NCI-H526 treated with DMSO at 0.1 percent for 48 hours (cell line): ENCODE measurements around the gene SLC28A3.
"Not testable (repeated sequence)": the region's sequence is repeated elsewhere in the genome, so short reads cannot be mapped to it uniquely, and the experiment has no call there.

Experiments used
- DNase-seq: peaks from one replicate; lab custom pipeline; 2025; lab: John Stamatoyannopoulos, UW

SLC28A3 gene, protein sequence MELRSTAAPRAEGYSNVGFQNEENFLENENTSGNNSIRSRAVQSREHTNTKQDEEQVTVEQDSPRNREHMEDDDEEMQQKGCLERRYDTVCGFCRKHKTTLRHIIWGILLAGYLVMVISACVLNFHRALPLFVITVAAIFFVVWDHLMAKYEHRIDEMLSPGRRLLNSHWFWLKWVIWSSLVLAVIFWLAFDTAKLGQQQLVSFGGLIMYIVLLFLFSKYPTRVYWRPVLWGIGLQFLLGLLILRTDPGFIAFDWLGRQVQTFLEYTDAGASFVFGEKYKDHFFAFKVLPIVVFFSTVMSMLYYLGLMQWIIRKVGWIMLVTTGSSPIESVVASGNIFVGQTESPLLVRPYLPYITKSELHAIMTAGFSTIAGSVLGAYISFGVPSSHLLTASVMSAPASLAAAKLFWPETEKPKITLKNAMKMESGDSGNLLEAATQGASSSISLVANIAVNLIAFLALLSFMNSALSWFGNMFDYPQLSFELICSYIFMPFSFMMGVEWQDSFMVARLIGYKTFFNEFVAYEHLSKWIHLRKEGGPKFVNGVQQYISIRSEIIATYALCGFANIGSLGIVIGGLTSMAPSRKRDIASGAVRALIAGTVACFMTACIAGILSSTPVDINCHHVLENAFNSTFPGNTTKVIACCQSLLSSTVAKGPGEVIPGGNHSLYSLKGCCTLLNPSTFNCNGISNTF

DNA sequence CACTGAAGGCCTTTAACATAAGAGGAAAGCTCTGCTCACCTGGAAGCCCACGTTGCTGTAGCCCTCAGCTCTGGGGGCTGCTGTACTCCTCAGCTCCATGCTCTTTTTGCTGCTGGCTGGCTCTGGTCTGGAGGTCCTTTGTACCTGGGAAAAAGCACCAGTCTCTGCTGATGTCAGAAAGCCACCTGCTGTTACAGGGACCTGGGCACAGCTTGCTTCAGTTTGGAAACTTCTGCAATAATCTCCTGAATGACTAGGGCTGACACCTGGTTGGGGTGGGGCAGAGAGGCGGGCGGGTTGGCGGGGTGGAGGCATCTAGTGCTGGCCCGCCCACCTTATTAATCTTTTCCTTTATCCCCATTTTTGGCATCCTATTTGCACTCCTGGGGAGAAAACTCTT, at the start of gene SLC28A3:
SLC28A3 (minus strand) TSS at position 224 of the 400 bp plus-strand sequence; CDS start at position 99, 125 bp downstream.
- DNase-seq = no peak

- DNase-seq = not testable (repeated sequence)
These were observed 49.7 kb upstream of the SLC28A3 start for GRCh38 chr9:84390254-84390653.

DNA sequence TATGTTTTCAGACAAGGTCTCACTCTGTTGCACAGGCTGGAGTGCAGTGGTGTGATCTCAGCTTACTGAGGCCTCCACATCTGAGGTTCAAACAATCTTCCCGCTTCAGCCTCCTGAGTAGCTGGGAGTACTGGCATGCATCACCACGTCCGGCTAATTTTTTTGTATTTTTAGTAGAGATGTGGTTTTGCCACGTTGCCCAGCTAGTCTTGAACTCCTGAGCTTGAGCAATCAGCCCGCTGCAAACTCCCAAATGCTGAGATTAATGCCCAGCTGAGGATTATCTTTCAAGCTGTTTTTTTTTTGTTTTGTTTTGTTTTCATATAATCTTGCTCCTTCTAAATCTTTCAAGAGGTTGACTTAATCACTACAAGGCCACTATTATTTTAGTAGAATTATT, 47.3 kb upstream of the SLC28A3 start:
- DNase-seq = no peak

DNA sequence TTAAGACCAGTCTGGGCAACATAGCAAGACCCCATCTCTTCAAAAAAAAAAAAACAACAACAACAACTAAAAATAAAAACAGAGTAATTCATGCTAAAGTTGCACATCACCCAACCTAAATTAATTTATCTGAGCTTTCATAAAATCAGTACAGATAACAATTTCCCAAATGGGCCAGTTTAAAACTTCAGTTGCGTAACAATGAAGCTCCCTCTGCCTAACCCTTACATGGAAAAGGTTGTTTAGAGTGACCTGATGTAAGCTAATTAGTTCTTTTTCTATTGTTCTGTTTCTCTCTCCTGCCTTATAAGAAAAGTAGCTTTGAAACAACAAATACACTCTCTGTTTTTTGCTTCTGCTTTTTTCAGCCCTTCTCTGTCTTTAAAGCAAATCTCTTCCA, 46.2 kb upstream of the SLC28A3 start:
- no peak for DNase-seq

DNA sequence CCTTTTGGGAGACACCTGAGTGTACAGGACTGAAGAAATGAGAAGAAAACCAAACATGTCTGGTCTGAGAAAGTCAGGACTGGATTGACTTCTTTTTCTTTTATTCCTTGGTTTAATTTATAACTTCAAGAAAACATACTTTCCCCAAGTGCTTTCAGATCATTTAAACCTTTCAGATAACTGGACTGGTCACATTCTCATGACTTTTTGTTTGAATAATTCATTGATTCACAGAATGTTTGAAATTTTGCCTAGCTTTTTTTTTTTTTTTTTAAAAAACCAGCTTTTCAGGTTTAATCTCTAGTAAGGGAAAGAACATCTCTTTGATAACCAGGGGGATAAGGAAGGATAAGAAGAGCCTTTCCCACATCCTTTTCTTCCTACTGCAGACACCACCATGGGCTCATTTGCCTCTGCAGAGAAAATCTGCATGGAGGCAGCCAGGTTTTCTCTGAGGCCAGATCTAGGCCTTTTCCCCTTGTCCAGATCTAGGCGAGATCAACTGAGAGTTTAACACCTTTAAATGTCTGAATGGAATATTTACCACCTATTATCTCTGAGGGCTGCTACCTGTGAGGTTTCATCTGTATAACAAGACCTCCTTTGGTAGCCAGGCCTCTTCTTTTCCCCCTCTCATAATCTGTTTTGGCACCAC, 45.0 kb upstream of the SLC28A3 start:
- no peak for DNase-seq

GRCh38 chr9:84384617-84385016, 44.1 kb upstream of the SLC28A3 start:
- DNase-seq = no peak

DNA sequence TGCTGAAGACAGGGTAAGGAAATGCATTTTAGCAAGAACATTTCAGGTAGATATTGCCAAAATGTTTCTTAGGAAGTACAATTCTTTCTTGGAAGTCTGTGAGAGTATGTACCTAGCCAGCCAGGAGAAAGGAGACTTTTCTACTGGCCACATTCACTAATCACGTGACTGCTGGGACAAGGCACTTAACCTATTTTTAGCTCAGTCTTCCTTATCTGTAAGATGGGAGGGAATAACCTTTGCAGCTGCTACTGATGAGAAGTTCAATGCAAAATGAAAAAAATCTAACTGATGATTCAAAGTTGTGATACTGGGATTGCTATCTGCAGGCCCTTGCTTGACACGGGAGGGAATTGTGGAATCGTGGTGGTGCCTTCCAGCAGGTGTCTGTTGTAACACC, 42.6 kb upstream of the SLC28A3 start:
- DNase-seq = no peak

GRCh38 chr9:84382720-84383119, 42.2 kb upstream of the SLC28A3 start:
- no peak for DNase-seq

DNA sequence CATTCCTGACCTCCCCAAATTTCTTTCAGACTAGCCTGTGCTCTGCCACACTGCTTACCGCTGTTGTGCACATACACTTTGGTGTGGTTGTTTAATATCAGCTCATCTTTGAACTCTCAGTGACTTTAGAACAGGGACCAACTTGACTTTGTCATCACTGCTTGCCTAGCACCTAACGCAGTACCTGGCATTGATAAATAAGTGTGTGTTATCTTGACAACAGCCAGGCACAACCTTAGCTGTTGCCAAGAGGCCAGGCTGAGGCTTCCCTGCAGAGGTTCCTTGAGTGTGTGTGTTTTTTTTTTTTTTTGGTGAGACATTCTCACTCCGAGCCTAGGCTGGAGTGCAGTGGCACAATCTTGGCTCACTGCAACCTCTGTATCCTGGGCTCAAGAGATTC, 41.0 kb upstream of the SLC28A3 start:
- no peak for DNase-seq

DNA sequence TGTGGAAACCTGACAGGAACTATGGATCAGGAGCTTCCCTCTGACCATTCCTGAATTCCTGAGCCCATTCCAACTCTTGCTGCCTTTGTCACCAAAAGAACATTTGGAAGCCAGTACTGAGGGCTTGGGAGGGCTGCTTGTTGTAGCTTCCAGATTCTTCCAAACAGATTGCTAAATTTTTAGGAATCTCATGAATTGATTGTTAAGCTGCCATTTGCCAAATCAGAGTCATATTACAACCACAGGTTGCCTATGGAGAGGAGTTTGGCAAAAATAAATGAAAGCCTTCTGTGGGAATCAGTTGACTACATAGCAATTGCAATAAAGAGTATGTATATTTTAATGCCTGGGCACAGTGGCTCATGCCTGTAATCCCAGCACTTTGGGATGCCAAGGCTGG, 39.2 kb upstream of the SLC28A3 start:
- DNase-seq = no peak

- no peak for DNase-seq
These were observed 35.4 kb upstream of the SLC28A3 start for GRCh38 chr9:84375954-84376353.

DNA sequence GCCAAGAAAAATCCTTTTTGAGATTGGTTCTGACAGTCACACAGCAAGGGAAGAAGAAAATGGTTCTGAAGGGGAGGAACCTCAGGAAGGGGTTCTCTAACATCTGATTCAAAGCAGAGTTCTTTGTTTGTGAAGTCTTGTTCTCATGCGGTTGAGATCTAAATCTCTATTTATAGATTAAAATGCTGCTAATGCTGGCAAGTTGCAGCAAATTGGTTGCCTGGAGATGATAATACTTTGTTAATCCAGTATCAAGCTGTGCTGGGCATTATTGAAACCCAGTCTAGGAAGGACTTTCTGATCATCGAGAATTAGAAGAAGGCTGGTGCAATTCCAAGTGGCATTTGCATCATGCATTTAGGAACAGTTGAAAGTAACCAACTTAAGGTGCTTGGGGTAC, 34.0 kb upstream of the SLC28A3 start:
- no peak for DNase-seq

DNA sequence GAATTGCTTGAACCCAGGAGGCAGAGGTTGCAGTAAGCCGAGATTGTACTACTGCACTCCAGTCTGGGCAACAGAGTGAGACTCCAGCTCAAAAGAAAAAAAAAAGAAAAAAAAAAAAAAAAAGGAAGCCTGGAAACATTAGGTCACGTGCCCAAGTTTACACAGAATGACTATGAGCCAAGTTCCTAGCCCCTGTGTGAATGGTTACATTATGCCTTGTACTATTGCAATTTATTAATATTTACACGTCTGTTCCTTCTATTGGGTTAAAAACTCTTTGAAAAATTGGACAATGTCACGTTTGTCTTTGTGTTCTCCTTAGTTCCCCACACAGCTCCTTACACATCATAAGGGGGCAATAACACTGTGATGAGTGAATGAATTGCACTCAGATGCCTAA, 33.5 kb upstream of the SLC28A3 start:
- DNase-seq = no peak

GRCh38 chr9:84371737-84372136, 31.2 kb upstream of the SLC28A3 start:
- DNase-seq = no peak

GRCh38 chr9:84368601-84369000, 28.0 kb upstream of the SLC28A3 start:
- no peak for DNase-seq

DNA sequence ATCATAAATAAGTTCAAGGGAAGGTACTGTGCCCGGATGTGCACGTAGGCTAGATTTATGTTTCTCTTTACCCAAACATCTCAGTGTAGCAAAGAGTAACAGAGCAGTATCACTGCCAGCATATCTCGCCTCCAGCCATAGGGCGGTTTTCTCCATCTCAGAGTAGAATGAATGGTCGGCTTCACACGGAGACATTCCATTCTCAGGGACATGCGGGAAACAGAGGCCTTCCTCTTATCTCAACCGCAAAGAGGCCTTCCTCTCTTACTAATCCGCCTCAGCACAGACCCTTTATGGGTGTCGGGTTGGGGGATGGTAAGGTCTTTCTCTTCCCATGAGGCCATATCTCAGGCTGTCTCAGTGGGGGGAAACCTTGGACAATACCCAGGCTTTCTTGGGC, 27.2 kb upstream of the SLC28A3 start:
- DNase-seq = not testable (repeated sequence)

DNA sequence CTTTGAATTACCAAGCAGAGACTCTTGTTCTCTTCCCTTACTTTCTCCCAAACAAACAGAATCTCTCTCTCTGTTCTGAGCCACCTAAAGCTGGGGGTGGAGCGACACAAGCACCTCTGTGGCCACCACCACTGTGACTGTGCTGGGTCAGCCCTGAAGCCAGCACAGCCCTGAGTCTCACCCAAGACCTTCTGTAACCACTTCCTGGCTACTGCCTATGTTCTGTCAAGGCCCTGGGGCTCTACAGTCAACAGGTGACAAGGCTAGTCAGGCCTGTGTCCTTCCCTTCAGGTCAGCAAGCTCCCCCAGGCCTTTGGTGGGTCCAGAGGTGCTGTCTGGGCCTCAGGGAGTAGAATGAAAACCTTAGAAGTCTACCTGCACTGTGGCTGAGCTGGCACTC, 26.1 kb upstream of the SLC28A3 start:
- DNase-seq = no peak

DNA sequence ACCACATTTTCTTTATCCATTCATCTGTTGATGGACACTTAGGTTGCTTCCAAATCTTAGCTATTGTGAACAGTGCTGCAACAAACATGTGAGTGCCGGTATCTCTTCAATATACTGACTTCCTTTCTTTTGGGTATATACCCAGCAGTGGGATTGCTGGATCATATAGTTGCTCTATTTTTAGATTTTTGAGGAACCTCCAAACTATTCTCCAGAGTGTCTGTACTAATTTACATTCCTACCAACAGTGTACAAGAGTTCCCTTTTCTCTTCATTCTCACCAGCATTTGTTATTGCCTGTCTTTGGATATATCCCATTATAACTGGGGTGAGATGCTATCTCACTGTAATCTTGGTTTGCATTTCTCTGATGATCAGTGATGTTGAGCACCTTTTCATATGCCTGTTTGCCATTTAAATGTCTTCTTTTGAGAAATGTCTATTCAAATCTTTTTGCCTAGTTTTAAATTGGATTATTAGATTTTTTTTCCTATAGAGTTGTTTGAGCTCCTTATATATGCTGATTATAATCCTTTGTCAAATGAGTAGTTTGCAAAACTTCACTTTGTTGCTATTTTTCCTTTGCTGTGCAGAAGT, 24.4 kb upstream of the SLC28A3 start:
- DNase-seq = not testable (repeated sequence)

GRCh38 chr9:84361645-84362044, 21.1 kb upstream of the SLC28A3 start:
- no peak for DNase-seq

GRCh38 chr9:84357275-84357674, 16.7 kb upstream of the SLC28A3 start:
- no peak for DNase-seq

DNA sequence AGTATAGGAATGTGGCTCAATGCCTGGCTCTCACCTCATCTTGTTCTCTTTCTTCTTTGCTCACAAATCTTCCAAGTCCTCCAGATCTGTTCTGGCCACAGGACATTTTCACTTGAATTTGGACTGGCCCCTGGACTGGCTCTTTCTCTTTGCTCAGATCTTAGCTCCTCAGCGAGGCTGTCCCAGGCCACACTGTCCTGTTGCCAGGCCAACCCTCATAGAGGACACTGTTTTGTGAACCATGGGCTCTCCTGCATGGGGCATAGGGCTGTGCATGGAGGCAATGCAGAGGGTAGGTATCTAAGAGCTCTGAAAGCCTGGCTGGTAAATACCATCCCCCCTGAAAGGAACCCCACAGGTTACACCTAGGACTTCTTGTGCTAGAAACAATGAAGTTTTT, 13.5 kb upstream of the SLC28A3 start:
- no peak for DNase-seq

DNA sequence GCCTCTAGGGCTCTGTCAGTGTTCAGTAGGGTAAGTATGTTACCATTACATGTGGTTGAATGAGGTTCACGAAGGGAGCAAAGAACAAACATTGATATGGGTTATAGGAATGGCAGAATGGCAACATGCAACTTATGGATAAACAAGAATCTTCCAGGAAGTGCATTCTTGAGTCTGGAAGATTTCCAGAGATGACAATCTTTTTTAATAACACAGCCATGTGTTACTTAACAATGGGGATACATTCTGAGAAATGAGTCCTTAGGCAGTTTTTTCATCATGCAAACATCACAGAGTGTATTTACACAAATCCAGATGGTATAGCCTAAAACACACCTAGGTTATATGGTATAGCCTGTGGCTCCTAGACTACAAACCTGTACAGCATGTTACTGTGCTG, 9.1 kb upstream of the SLC28A3 start:
- no peak for DNase-seq

GRCh38 chr9:84343111-84343521, 2.6 kb upstream of the SLC28A3 start:
- DNase-seq = no peak
